Fibroblast of skin of right biceps (primary cell): ENCODE data around the gene WDR37.

ENCODE experiments used
- DNase-seq: peaks from one replicate; pipeline ENCODE4 v3.0.0-alpha.2; 2013

WDR37 gene

GRCh38 chr10:1078668-1079067 lies 22.5 kb downstream of the WDR37 start:
- no peak for DNase-seq

GRCh38 chr10:1083581-1083980 lies 27.4 kb downstream of the WDR37 start:
- DNase-seq: no peak

GRCh38 chr10:1084011-1084950 lies 28.1 kb downstream of the WDR37 start:
- DNase-seq: no peak

DNA sequence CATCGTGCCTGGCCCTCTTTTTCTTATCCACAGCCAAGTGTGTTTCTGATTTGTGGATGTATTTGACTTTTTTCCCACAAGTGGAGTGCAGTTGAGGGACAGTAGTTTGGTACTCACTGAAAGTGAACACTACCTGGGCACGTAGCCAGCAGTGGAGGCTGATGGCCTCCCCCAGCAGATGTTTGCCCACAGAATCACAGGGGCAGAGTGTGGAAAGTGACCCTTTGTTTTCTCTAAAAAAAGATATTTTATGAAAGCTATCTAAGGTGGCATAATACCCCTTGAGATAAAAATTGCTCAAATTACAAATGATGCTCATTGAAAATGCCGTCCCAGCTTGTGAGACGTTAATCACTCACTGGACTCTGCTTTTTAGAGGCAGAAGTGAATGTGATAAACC lies 29.1 kb downstream of the WDR37 start:
- no peak for DNase-seq

DNA sequence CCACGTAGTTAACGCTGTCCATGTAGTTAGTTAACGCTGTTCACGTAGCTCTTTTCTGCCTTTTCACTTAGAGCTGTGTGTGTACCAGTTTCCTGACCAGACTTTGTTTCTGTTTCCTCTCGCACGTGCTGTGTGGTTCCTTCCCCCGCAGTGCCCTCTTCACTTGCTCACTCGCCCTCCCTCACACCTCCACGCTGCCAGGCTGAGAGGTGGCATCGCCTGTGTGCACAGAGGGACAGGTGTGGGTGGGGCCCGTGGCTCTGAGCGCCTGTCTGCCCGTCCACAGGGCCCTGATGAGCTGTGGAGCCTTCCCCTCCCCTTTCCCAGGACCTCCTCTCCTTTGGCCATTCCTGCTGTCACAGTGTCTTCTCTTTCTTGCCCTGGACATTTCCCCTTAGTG lies 30.6 kb downstream of the WDR37 start:
- no peak for DNase-seq

- DNase-seq: no peak
Observed at GRCh38 chr10:1089017-1089689, 33.0 kb downstream of the WDR37 start.

DNA sequence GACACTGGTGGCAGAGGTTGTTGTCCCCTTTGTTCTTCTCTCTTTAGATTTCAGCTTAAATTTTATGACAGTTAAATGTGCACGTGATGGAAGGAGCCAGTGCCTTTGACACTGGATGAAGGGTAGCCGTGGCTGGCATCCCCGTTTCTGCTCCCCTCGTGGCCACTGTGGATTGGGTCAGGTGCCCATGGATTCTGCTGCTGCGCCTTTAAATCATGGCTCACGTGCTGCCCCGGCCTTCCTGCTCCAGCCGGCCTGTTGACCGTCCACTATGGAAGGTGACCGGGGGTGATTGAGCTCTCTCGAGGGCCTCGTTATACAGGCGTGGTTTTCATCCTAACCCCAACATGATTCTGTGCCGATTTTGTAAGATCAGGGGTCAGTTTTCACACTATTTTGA lies 34.5 kb downstream of the WDR37 start:
- no peak for DNase-seq

DNA sequence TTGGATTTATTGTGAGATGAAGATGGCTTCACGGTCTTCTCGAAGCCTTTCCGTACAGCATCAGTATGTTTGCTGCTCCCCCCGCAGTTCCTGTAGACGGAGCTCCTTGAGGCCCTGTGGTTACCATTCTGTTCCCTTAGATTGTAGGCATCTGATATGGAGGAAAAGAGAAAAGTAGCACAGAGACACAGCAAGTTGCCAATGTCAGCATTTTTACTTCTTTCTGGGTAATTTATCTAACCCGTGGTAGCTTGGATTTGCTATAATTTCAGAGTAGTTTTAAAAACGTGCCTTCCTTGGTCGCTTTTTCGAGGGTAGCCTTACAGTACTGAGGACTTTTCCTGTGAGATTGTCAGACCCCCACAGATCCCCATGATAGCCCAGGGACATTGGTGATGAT lies 37.5 kb downstream of the WDR37 start:
- no peak for DNase-seq

DNA sequence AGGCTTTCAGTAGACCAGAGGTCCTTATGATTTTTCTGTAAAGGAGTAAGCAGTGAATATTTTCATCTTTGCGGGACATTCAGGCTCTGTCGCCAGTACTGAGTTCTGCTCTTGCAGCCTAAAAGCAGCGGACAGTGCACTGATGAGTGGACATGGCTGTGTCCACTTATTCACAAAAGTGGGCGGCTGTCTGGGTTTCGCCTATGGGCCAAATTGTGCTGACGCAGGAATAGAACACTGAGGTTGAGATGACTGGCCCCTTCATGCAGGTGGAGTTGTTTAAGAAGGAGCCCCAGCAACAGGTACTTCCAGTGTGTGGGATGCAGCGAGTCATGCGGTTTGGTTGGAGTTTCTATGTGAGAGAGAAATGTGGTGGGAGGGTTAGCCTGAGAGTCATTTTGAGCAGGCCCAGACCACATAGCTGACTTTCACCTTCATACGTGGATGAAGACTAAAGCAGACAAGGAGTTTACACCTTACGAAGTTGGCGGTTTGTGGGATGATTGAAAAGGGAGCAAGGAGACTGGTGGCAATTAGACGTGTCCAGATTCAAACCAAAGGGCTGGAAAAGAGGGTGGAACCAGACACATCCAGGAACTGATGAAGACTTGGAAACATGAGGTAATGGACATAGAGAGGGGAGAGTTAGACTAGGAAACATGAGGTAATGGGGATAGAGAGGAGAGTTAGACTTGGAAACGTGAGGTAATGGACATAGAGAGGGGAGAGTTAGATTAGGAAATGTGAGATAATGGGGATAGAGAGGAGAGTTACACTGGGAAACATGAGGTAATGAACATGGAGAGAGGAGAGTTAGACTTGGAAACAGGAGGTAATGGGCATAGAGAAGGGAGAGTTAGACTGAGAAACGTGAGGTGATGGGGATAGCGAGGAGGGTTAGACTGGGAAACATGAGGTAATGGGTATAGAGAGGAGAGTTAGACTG lies 38.2 kb downstream of the WDR37 start:
- no peak for DNase-seq

DNA sequence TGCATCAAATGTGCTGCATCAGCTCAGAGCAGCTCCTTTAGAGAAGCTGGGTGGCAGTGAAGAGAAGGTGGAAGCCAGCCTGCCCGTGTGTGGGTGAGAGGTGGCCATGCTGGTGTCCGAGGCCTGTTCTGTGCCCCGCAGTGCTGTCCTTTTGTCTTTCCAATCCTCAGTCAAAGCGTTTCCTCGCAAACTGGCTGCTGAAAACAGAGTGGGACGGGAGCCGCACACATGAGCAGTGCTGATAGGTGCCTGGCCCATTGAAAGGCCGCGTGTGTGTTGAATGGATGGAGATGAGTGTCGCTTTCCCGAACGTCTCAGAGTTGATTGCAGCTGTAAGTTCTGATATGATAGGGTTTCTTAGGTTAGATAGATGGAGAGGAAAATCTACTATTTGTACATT lies 39.3 kb downstream of the WDR37 start:
- DNase-seq: no peak

DNA sequence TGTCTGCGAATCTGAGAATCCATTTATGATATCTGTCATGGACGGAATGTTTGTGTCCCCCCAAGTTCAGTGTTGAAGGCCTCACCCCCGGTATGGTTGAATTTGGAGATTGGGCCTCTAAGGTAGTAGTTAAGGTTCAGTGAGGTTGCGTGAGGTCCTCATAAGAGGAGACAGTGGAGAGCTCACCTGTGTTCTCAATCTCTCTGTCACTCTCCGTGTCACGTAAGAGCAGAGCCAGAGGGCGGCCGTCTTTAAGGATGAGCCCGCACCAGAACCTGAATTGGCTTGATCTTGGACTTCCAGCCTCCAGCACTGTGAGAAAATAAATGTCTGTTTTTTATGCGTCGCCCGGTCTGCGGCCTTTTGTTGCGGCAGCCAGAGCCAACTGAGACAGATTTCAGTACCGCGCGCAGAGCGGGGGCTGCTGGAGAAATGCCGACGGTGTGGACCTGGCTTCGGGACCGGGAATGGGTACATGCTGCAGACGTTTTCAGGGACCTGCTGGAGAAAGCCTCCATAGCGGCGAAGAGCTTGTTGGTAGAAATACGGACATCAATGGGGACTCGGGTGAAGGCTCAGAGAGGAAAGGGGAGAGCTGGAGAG lies 40.2 kb downstream of the WDR37 start:
- no peak for DNase-seq

GRCh38 chr10:1097436-1097835 lies 41.3 kb downstream of the WDR37 start:
- DNase-seq: no peak

GRCh38 chr10:1100143-1100542 lies 44.0 kb downstream of the WDR37 start:
- DNase-seq: no peak

GRCh38 chr10:1100691-1101368 lies 44.6 kb downstream of the WDR37 start:
- DNase-seq: no peak

GRCh38 chr10:1101946-1102345 lies 45.8 kb downstream of the WDR37 start:
- no peak for DNase-seq

GRCh38 chr10:1102416-1102815 lies 46.2 kb downstream of the WDR37 start:
- DNase-seq: no peak

- peak; percentile 22 for DNase-seq
Observed at GRCh38 chr10:1102831-1103230, 46.6 kb downstream of the WDR37 start.

- DNase-seq: no peak
Observed at GRCh38 chr10:1103551-1103950, 47.4 kb downstream of the WDR37 start.

GRCh38 chr10:1104971-1105370 lies 48.8 kb downstream of the WDR37 start:
- no peak for DNase-seq

DNA sequence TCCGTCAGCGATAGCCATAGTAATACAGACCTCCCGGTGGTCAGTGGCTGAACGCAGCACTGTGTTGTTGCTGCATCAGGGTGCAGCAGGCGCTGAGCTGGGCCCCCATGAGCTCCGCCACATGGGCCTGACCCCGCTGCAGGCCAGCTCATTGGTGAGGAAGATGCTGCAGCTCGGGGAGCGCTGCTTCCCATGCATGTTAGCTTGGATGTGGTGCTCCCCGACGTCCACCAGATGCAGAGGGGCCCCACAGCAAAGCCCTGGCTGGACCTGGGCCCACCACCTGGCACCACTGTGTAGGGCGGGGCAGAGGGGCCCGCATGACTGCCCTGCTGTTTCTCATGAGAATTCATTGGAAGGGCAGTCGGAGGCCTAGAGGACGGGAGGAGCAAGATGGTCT lies 50.8 kb downstream of the WDR37 start:
- DNase-seq: no peak

- DNase-seq: no peak
Observed at GRCh38 chr10:1107679-1108078, 51.5 kb downstream of the WDR37 start.
